ENCODE results near the gene CMSS1. TPM values are rescaled to one million over a fixed set of nuclear protein-coding genes. Genes with fewer than 3 reads are reported as not detected.

Gene CMSS1
- polyA plus RNA-seq, 1 donor from 2014 or later, result 31.8 TPM

GRCh38 chr3:99895131-99895696 is 77.6 kb downstream of the CMSS1 start:
- no peaks in the 10 kb centered on the region for H3K9me2 ChIP-seq (ENCODE audit: insufficient read depth, low read length)
- no peaks in the 10 kb centered on the region for H3F3A ChIP-seq (ENCODE audit: insufficient read depth, low read length, poor library complexity, severe bottlenecking)
- TF ChIP-seq RAD21 (conservative IDR thresholded peaks at IDR 0.05), result no peak
- no peak for TF ChIP-seq MXI1 (conservative IDR thresholded peaks at IDR 0.05; ENCODE audit: poor library complexity, severe bottlenecking)
- no peak for TF ChIP-seq CTCF (IDR thresholded peaks at IDR 0.05; ENCODE audit: poor library complexity, severe bottlenecking)
- no peak for TF ChIP-seq POLR2AphosphoS5 (IDR thresholded peaks at IDR 0.05)
- TF ChIP-seq REST (IDR thresholded peaks at IDR 0.05; ENCODE audit: borderline replicate concordance), result no peak
- no peak for TF ChIP-seq EP300 (conservative IDR thresholded peaks at IDR 0.05; ENCODE audit: poor library complexity, severe bottlenecking)
- no peak for TF ChIP-seq SMC3 (conservative IDR thresholded peaks at IDR 0.05; ENCODE audit: poor library complexity)
- TF ChIP-seq TAF1 (IDR thresholded peaks at IDR 0.05; ENCODE audit: low read depth), result no peak
- TF ChIP-seq EZH2 (IDR thresholded peaks at IDR 0.05; ENCODE audit: borderline replicate concordance, insufficient read depth, low read length, poor library complexity, severe bottlenecking), result no peak
- no peaks in the 10 kb centered on the region for H4K20me1 ChIP-seq (ENCODE audit: insufficient read depth)
- no peak overlapping the region for H3K4me2 ChIP-seq (ENCODE audit: low read length)
- no peaks in the 10 kb centered on the region for H3K27me3 ChIP-seq (ENCODE audit: insufficient read depth, low read depth, low read length)
- no peak overlapping the region for H2AFZ ChIP-seq (ENCODE audit: low read depth, low read length)
- no peaks in the 10 kb centered on the region for H3K9me3 ChIP-seq (ENCODE audit: low read length)
- H3K27ac ChIP-seq (ENCODE audit: low read length), result no peak overlapping the region
- H3K36me3 ChIP-seq (ENCODE audit: insufficient read depth, low read length), result no peaks in the 10 kb centered on the region
- H3K79me2 ChIP-seq (replicated peaks; ENCODE audit: insufficient read depth, low read length), result no peaks in the 10 kb centered on the region
- no peak overlapping the region for H3K4me3 ChIP-seq (ENCODE audit: low read length)
- H3K9ac ChIP-seq (ENCODE audit: low read length), result no peak overlapping the region

GRCh38 chr3:99895703-99896441 is 78.2 kb downstream of the CMSS1 start:
- Histone ChIP-seq H3K27ac (ENCODE audit: low read length) (no peak overlapping the region), H3K9ac (ENCODE audit: low read length) (no peak overlapping the region), H4K20me1 (ENCODE audit: insufficient read depth) (no peaks in the 10 kb centered on the region), H3F3A (ENCODE audit: insufficient read depth, low read length, poor library complexity, severe bottlenecking) (no peaks in the 10 kb centered on the region), H3K9me3 (ENCODE audit: low read length) (no peaks in the 10 kb centered on the region), H3K4me2 (ENCODE audit: low read length) (no peak overlapping the region), H2AFZ (ENCODE audit: low read depth, low read length) (no peak overlapping the region), H3K36me3 (ENCODE audit: insufficient read depth, low read length) (no peaks in the 10 kb centered on the region), H3K79me2 (replicated peaks; ENCODE audit: insufficient read depth, low read length) (no peaks in the 10 kb centered on the region), H3K4me3 (ENCODE audit: low read length) (no peak overlapping the region), H3K9me2 (ENCODE audit: insufficient read depth, low read length) (no peaks in the 10 kb centered on the region), H3K27me3 (ENCODE audit: insufficient read depth, low read depth, low read length) (no peaks in the 10 kb centered on the region)
- TF ChIP-seq RAD21 (conservative IDR thresholded peaks at IDR 0.05) (no peak), TAF1 (IDR thresholded peaks at IDR 0.05; ENCODE audit: low read depth) (no peak), EP300 (conservative IDR thresholded peaks at IDR 0.05; ENCODE audit: poor library complexity, severe bottlenecking) (no peak), REST (IDR thresholded peaks at IDR 0.05; ENCODE audit: borderline replicate concordance) (no peak), POLR2AphosphoS5 (IDR thresholded peaks at IDR 0.05) (no peak), CTCF (IDR thresholded peaks at IDR 0.05; ENCODE audit: poor library complexity, severe bottlenecking) (no peak), EZH2 (IDR thresholded peaks at IDR 0.05; ENCODE audit: borderline replicate concordance, insufficient read depth, low read length, poor library complexity, severe bottlenecking) (no peak), MXI1 (conservative IDR thresholded peaks at IDR 0.05; ENCODE audit: poor library complexity, severe bottlenecking) (no peak), SMC3 (conservative IDR thresholded peaks at IDR 0.05; ENCODE audit: poor library complexity) (no peak)
